Bronchial epithelial cell (primary cell): ENCODE data around the gene GBP4. TPM values are rescaled to one million over a fixed set of nuclear protein-coding genes. Genes with fewer than 3 reads are reported as not detected.

Experiments used
- DNase-seq: peaks from one replicate; pipeline ENCODE4 v3.0.0-alpha.2; 2010; ENCODE audit warnings: low read depth
- FAIRE-seq: peaks from 2 replicates; lab custom pipeline; 2011; peaks lifted over from hg19 to GRCh38; lab: Jason Lieb, UNC
- H3K27me3 ChIP-seq: 2 replicates; pipeline ENCODE4 v1.5.1; 2011; ENCODE audit warnings: low read length; ENCODE audit not compliant: control insufficient read depth, insufficient read depth
- H3K36me3 ChIP-seq: 2 replicates; pipeline ENCODE4 v1.5.1; 2011; ENCODE audit warnings: low read length; ENCODE audit not compliant: control insufficient read depth, insufficient read depth
- H3K4me3 ChIP-seq: 2 replicates; pipeline ENCODE4 v1.5.1; 2011; ENCODE audit warnings: mild to moderate bottlenecking, low read depth, low read length, control low read depth
- CTCF ChIP-seq: IDR thresholded peaks from 2 replicates; pipeline ENCODE4 v1.5.1; 2011; ENCODE audit warnings: mild to moderate bottlenecking, moderate library complexity, low read length, control low read depth, inconsistent platforms; ENCODE audit not compliant: insufficient read depth, severe bottlenecking
- total RNA-seq: library from RNA; depleted of rRNA; stranded (reverse); fragments of >200 nt; gene quantifications from 2 replicates; pipeline ENCODE4 v1.2.1, GENCODE V29; 2014

Gene GBP4
- total RNA-seq, 1 donor from 2014 or later, result under 0.01 TPM

GRCh38 chr1:89143484-89143883 is 55.3 kb downstream of the GBP4 start:
- DNase-seq (no peak), FAIRE-seq (no peak)
- H3K27me3 ChIP-seq, result no peaks in the 10 kb centered on the region
- H3K36me3 ChIP-seq, result no peaks in the 10 kb centered on the region
- H3K4me3 ChIP-seq, result no peak overlapping the region
- no peak for TF ChIP-seq CTCF

GRCh38 chr1:89142160-89142559 is 56.6 kb downstream of the GBP4 start:
- no peaks in the 10 kb centered on the region for H3K27me3 ChIP-seq
- TF ChIP-seq CTCF, result no peak
- DNase-seq (no peak), FAIRE-seq (no peak)
- no peak overlapping the region for H3K4me3 ChIP-seq
- no peaks in the 10 kb centered on the region for H3K36me3 ChIP-seq

DNA sequence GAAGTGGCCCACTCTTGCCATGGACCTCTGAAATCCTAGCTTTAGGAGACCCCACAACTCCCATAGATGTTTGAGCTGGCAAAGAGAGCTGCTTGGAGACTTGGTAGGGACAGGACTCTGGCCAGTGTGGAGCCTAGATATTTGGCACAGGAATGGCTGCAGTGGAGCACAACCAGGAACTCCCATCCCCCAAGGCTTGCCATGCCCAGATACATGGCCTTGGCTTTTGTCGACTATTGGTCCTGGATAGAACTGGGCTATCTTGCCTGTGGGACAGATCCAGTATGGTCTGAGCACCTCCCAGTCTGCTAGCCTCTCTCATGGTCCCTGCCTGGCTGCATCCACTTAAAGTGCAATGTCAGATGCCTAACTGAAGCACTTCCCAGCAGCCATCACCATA is 65.0 kb downstream of the GBP4 start:
- Histone ChIP-seq H3K4me3 (no peak overlapping the region), H3K36me3 (no peaks in the 10 kb centered on the region), H3K27me3 (no peaks in the 10 kb centered on the region)
- FAIRE-seq, result no peak
- TF ChIP-seq CTCF, result no peak
- no peak for DNase-seq

Other genes starting within 250 kb of the GBP4 start
- 20.2 and 25.5 TPM in 2 replicates for gene KYAT3, start 206.3 kb downstream of the GBP4 start, total RNA-seq
- 9.7 and 14.2 TPM in 2 replicates for gene RBMXL1, start 206.3 kb downstream of the GBP4 start, total RNA-seq
- gene GBP3, start 176.1 kb downstream of the GBP4 start, total RNA-seq, result 3.7 and 16.5 TPM in 2 replicates
- 1.8 and 9.5 TPM in 2 replicates for gene GBP1, start 133.7 kb downstream of the GBP4 start, total RNA-seq
- 0.79 and 1.8 TPM in 2 replicates for gene GBP2, start 72.8 kb downstream of the GBP4 start, total RNA-seq
- not detected in 2 replicates for gene GBP7, start 22.9 kb downstream of the GBP4 start, total RNA-seq
- gene GBP5, start 73.9 kb upstream of the GBP4 start, total RNA-seq, result 0.26 and 0.77 TPM in 2 replicates
- 12.4 and 67.2 TPM in 2 replicates for gene GBP6, start 165.1 kb upstream of the GBP4 start, total RNA-seq